ENCODE data around the gene KRTAP5-1. TPM values are rescaled to one million over a fixed set of nuclear protein-coding genes. Genes with fewer than 3 reads are reported as not detected.

KRTAP5-1 gene
- total and polyA plus RNA-seq, 8 donors: 0.46 TPM; not detected in 7

DNA sequence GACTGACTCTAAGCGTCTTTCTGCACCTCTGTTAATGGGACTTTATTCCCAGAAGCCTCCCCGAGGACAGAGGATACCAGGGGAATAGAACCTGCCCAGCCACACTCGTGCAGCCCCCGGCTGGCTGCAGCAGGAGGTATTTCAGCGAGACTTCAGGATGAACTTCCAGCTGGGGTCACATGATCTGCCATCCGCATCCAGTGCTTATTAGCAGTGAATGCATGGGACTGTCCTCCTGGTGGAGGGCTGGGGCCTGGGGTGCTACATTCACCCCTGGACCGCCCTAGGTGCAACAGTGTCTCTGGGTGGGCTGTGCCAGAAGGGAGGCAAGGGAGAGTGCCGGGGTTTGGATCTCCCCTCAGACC is 14.6 kb downstream of the KRTAP5-1 start:
- WGBS, 2 donors: 86 to 90% methylated on average over 8 of the region's 8 CpGs
- intact Hi-C loops (cut with DNase I): no loop called here
- H3K36me3 ChIP-seq: no peaks in the 10 kb centered on the region
- TF ChIP-seq, protein P1, sequence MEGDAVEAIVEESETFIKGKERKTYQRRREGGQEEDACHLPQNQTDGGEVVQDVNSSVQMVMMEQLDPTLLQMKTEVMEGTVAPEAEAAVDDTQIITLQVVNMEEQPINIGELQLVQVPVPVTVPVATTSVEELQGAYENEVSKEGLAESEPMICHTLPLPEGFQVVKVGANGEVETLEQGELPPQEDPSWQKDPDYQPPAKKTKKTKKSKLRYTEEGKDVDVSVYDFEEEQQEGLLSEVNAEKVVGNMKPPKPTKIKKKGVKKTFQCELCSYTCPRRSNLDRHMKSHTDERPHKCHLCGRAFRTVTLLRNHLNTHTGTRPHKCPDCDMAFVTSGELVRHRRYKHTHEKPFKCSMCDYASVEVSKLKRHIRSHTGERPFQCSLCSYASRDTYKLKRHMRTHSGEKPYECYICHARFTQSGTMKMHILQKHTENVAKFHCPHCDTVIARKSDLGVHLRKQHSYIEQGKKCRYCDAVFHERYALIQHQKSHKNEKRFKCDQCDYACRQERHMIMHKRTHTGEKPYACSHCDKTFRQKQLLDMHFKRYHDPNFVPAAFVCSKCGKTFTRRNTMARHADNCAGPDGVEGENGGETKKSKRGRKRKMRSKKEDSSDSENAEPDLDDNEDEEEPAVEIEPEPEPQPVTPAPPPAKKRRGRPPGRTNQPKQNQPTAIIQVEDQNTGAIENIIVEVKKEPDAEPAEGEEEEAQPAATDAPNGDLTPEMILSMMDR (IDR thresholded peaks at IDR 0.05): no peak
- H3K4me1 ChIP-seq: peaks cover 0 to 13% (median 0%) of the 10 kb centered on the region in 3 donors
- H3K27me3 ChIP-seq: no peaks in the 10 kb centered on the region
- H3K27ac ChIP-seq: no peak overlapping the region
- H3K9me3 ChIP-seq: no peaks in the 10 kb centered on the region
- H3K4me3 ChIP-seq: peak overlapping the region in 2 of 4 donors; percentile 58 to 70
- DNase-seq: peak in 3 of 6 donors; percentile 7 to 52 (median 29)
- ATAC-seq: no peak
- FAIRE-seq: no peak

DNA sequence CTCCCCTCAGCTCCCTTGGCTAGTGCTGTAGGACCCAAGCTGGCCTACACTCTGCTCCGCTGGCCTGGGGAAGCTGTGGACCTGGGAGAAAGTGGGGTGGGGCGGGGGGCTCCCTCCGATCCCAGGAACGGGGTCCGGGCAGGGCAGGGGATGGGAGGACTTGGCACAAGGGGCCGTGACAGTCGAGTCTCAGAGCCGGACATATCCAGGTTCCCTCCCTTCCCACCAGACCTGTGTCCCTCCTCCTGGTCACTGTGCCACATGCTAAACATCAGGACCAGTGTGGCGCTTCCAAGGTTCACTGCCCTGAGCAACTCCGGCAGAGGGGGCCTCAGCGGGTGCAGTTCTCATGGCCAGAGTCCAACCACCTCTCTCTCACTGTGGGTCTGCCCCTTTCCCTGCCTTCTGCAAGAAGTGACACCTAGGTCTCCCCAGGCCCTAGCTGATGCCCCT is 15.1 kb downstream of the KRTAP5-1 start:
- WGBS, 2 donors: 64 to 80% methylated on average over 11 of the region's 11 CpGs
- TF ChIP-seq, protein P1 (IDR thresholded peaks at IDR 0.05): no peak
- Histone ChIP-seq H3K4me3 (peak overlapping the region in 2 of 4 donors; percentile 58 to 70), H3K27ac (no peak overlapping the region), H3K9me3 (no peaks in the 10 kb centered on the region), H3K36me3 (no peaks in the 10 kb centered on the region), H3K27me3 (no peaks in the 10 kb centered on the region), H3K4me1 (peaks cover 0 to 17% (median 3%) of the 10 kb centered on the region in 3 donors)
- DNase-seq (peak in 5 of 6 donors; percentile 24 to 76 (median 27)), FAIRE-seq (no peak), ATAC-seq (no peak)
- intact Hi-C loops (cut with DNase I): no loop called here

DNA sequence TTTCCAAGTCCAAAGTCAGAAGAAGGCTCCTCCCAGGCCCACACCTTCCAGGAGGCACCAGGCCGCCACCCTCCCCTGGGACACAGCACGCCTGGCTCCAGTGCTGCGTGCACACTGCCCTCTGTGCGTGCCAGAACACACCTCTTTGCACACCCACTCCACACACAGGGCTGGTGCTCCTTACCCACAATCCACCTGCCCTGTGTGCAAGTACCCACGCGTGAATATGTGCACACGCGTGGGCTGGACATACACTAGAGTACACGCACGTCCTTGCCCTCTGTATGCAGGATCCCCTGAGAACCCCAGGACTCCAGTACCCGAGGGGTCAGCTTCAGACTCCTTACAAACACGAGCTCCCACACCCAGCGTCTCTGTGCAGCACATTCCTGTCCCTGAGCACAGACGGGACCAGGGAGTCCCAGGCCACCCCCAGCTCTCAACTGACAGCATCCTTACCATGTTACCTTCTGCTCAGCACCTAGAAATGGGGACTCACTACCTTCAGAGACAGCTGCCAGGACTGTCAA is 15.8 kb downstream of the KRTAP5-1 start:
- WGBS, 2 donors: 73 to 84% methylated on average over 14 of the region's 14 CpGs
- ATAC-seq: no peak
- H3K27ac ChIP-seq: no peak overlapping the region
- H3K27me3 ChIP-seq: no peaks in the 10 kb centered on the region
- H3K4me3 ChIP-seq: no peak overlapping the region
- H3K36me3 ChIP-seq: no peaks in the 10 kb centered on the region
- H3K9me3 ChIP-seq: no peaks in the 10 kb centered on the region
- TF ChIP-seq, protein P1 (IDR thresholded peaks at IDR 0.05): no peak
- intact Hi-C loops (cut with DNase I): no loop called here
- no peak for FAIRE-seq
- DNase-seq: peak in 3 of 6 donors; percentile 20 to 59 (median 46)
- peaks cover 0 to 21% (median 9%) of the 10 kb centered on the region in 3 donors for H3K4me1 ChIP-seq

DNA sequence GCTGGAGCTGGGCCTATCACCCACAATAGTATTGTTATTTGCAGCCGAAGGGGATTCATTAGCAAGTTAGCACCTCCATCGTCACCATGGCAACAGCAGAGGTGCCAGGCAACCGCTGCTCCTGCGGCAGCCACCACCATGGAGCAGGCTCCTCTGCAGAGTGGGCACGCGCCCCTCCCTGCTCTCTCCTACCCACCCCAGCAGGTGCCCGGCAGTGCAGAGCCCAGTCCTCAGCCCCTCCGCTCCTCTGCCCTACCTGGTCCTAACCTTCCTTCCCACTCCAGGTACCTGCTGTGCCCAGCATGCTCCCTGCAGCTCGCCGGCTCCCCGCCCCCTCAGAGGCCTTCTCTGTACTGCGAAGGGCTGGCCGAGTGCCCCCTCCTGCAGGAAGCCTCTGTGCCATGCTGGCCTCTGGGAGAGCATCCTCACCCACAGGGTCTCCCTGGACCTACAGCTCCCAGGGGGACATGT is 16.6 kb downstream of the KRTAP5-1 start:
- no peaks in the 10 kb centered on the region for H3K9me3 ChIP-seq
- peaks cover 0 to 21% (median 9%) of the 10 kb centered on the region in 3 donors for H3K4me1 ChIP-seq
- intact Hi-C loops (cut with DNase I): no loop called here
- TF ChIP-seq, protein P1 (IDR thresholded peaks at IDR 0.05): no peak
- peaks cover 0 to 1% (median 0%) of the 10 kb centered on the region in 3 donors for H3K36me3 ChIP-seq
- no peak overlapping the region for H3K27ac ChIP-seq
- DNase-seq (peak; percentile 31 to 74 (median 48)), ATAC-seq (no peak), FAIRE-seq (no peak)
- H3K27me3 ChIP-seq: no peaks in the 10 kb centered on the region
- 62 to 68% methylated on average over 13 of the region's 13 CpGs for WGBS, 2 donors
- no peak overlapping the region for H3K4me3 ChIP-seq

DNA sequence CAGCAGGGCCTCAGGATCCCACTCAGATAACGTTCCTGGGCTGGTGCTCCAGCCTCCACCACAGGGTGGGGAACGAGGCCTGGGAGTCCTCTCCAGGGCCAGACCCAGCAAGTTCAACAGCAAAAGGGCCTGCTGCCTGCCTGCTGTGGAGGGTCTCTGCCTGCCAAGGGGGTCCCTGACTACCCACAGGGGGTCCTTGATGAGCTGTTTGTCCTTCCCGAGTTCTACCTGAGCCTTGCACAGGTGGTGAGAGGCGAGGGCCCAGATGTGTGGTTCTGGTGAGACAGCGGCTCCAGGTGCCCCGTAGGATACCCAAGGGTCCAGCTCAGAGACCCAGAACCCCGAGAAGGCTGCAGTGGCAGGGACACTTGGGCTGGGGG is 17.4 kb downstream of the KRTAP5-1 start:
- Histone ChIP-seq H3K27ac (no peak overlapping the region), H3K4me3 (no peak overlapping the region), H3K9me3 (no peaks in the 10 kb centered on the region), H3K27me3 (no peaks in the 10 kb centered on the region), H3K36me3 (peaks cover 0 to 9% (median 0%) of the 10 kb centered on the region in 3 donors), H3K4me1 (peaks cover 0 to 21% (median 9%) of the 10 kb centered on the region in 3 donors)
- 75 to 79% methylated on average over 7 of the region's 7 CpGs for WGBS, 2 donors
- no peak for FAIRE-seq
- intact Hi-C loops (cut with DNase I): no loop called here
- ATAC-seq: no peak
- peak in 2 of 6 donors; percentile 9 to 22 for DNase-seq
- TF ChIP-seq, protein P1 (IDR thresholded peaks at IDR 0.05): no peak

Measured in pancreas (tissue), 10 donors.